RWPE2 (cell line): ENCODE results near the gene AGTRAP.

ENCODE experiments used
- ATAC-seq: fragments of 200-7000 bp; cut with Tn5 transposase; 3 replicates; pipeline ENCODE4 v1.9.1; 2021; ENCODE audit warnings: low read depth
- DNase-seq: peaks from one replicate; pipeline ENCODE4 v3.0.0-alpha.2; 2020; ENCODE audit warnings: low spot score
- H3K27ac ChIP-seq: fragments of 450-650 bp; 2 replicates; pipeline ENCODE4 v1.5.1; 2017; ENCODE audit warnings: mild to moderate bottlenecking; ENCODE audit not compliant: poor library complexity, severe bottlenecking
- H3K27me3 ChIP-seq: fragments of 250-450 bp; sonication (Bioruptor Pico); 2 replicates; pipeline ENCODE4 v1.5.1; 2021; ENCODE audit warnings: mild to moderate bottlenecking, moderate library complexity; ENCODE audit not compliant: insufficient read depth, poor library complexity, severe bottlenecking
- H3K36me3 ChIP-seq: fragments of 250-450 bp; sonication (Bioruptor Pico); 2 replicates; pipeline ENCODE4 v1.5.1; 2020; ENCODE audit warnings: low read depth, mild to moderate bottlenecking, moderate library complexity
- H3K4me1 ChIP-seq: fragments of 250-450 bp; sonication (Bioruptor Pico); 2 replicates; pipeline ENCODE4 v1.5.1; 2021; ENCODE audit warnings: mild to moderate bottlenecking, moderate library complexity; ENCODE audit not compliant: insufficient read depth, poor library complexity, severe bottlenecking
- H3K4me3 ChIP-seq: fragments of 250-450 bp; sonication (Bioruptor Pico); 2 replicates; pipeline ENCODE4 v1.5.1; 2021; ENCODE audit warnings: mild to moderate bottlenecking, moderate library complexity; ENCODE audit not compliant: severe bottlenecking
- H3K9me3 ChIP-seq: fragments of 250-450 bp; sonication (Bioruptor Pico); 2 replicates; pipeline ENCODE4 v1.5.1; 2021; ENCODE audit warnings: mild to moderate bottlenecking, moderate library complexity; ENCODE audit not compliant: severe bottlenecking
- TF ChIP-seq, protein P1 (sequence below): fragments of 450-650 bp; IDR thresholded peaks from one replicate; pipeline ENCODE4 v1.5.1; 2017; ENCODE audit warnings: mild to moderate bottlenecking, moderate library complexity; ENCODE audit not compliant: poor library complexity, severe bottlenecking

The AGTRAP gene

DNA sequence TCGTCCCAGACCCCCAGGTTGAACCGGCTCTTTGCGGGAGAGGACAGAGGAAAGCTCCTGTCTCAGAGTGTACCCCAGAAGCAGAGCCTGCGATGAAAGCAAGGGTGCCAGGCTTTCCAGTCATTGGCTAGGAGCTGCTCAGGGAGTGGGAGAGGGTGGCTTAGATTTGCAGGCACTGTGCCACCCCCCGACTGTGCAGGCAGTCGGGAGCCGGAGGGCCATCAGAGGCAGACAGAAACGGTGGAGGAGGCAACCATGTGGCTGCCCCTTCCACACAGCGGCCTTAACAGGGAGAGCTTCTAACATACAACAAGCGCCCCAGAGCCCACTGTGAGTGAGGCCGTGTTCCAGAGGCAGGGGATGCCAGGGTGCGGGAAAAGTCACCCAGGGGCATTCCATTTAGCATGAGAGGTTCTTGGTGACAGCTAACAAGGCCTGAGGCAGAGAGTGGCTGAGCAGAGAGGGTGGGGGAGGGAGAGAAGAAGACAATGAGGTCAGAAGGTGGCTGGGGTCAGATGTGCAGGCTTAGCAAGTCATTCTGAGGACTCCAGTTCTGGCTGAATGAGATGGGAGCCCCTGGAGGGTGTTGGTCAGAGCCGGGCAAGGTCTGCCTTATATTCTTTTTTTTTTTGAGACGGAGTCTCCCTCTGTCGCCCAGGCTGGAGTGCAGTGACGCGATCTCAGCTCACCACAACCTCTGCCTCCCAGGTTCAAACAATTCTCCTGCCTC, 16.6 kb downstream of the AGTRAP start:
- Histone ChIP-seq H3K4me1 (no peaks in the 10 kb centered on the region), H3K36me3 (peaks cover 22% of the 10 kb centered on the region), H3K27ac (no peak overlapping the region), H3K9me3 (no peaks in the 10 kb centered on the region), H3K4me3 (no peak overlapping the region), H3K27me3 (no peaks in the 10 kb centered on the region)
- ATAC-seq (no peak), DNase-seq (no peak)
- TF ChIP-seq, protein P1, sequence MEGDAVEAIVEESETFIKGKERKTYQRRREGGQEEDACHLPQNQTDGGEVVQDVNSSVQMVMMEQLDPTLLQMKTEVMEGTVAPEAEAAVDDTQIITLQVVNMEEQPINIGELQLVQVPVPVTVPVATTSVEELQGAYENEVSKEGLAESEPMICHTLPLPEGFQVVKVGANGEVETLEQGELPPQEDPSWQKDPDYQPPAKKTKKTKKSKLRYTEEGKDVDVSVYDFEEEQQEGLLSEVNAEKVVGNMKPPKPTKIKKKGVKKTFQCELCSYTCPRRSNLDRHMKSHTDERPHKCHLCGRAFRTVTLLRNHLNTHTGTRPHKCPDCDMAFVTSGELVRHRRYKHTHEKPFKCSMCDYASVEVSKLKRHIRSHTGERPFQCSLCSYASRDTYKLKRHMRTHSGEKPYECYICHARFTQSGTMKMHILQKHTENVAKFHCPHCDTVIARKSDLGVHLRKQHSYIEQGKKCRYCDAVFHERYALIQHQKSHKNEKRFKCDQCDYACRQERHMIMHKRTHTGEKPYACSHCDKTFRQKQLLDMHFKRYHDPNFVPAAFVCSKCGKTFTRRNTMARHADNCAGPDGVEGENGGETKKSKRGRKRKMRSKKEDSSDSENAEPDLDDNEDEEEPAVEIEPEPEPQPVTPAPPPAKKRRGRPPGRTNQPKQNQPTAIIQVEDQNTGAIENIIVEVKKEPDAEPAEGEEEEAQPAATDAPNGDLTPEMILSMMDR: no peak

GRCh38 chr1:11753555-11754208, 17.7 kb downstream of the AGTRAP start:
- ATAC-seq (no peak), DNase-seq (no peak)
- Histone ChIP-seq H3K9me3 (no peaks in the 10 kb centered on the region), H3K27ac (no peak overlapping the region), H3K27me3 (no peaks in the 10 kb centered on the region), H3K4me3 (no peak overlapping the region), H3K36me3 (peaks cover 14% of the 10 kb centered on the region), H3K4me1 (no peaks in the 10 kb centered on the region)
- TF ChIP-seq, protein P1: no peak

DNA sequence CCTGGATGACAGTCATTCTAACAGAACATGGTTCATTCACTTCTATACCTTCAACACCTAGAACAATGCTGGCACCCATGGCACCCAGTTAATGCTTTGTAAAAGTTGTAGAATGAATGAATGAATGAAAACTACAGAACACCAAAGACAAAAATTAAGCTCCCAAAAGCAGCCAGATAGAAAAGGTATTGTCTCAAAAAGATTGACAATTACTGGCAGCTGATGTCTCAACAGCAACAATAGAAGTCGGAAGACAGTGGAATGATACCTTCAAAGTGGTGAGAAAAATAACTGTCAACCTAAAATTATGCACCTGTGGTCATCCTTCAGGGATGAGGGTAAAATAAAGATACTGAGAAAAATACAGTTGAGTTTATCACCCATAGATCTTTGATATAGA, 21.1 kb downstream of the AGTRAP start:
- TF ChIP-seq, protein P1: no peak
- no peaks in the 10 kb centered on the region for H3K4me1 ChIP-seq
- H3K27me3 ChIP-seq: no peaks in the 10 kb centered on the region
- no peak for DNase-seq
- H3K36me3 ChIP-seq: no peaks in the 10 kb centered on the region
- H3K27ac ChIP-seq: no peak overlapping the region
- no peaks in the 10 kb centered on the region for H3K9me3 ChIP-seq
- no peak for ATAC-seq
- no peak overlapping the region for H3K4me3 ChIP-seq

GRCh38 chr1:11759791-11760190, 23.9 kb downstream of the AGTRAP start:
- Histone ChIP-seq H3K4me1 (no peaks in the 10 kb centered on the region), H3K36me3 (no peaks in the 10 kb centered on the region), H3K9me3 (no peaks in the 10 kb centered on the region), H3K4me3 (no peak overlapping the region), H3K27me3 (no peaks in the 10 kb centered on the region), H3K27ac (no peak overlapping the region)
- TF ChIP-seq, protein P1: no peak
- DNase-seq: no peak
- ATAC-seq: no peak

- Histone ChIP-seq H3K4me1 (no peaks in the 10 kb centered on the region), H3K9me3 (no peaks in the 10 kb centered on the region), H3K27ac (no peak overlapping the region), H3K27me3 (no peaks in the 10 kb centered on the region), H3K4me3 (no peak overlapping the region), H3K36me3 (no peaks in the 10 kb centered on the region)
- TF ChIP-seq, protein P1: no peak
- DNase-seq (no peak), ATAC-seq (no peak)
Measured at GRCh38 chr1:11761285-11761684, 25.3 kb downstream of the AGTRAP start.
